ELF-1 (cell line): ENCODE results near the gene FAM83F.
A peak's percentile ranks its signal among the peaks of the same experiment; 100 is the strongest.
"Not testable (repeated sequence)": the region's sequence is repeated elsewhere in the genome, so short reads cannot be mapped to it uniquely, and the experiment has no call there.

ENCODE experiments used
- DNase-seq: peaks from one replicate; pipeline ENCODE4 v3.0.0-alpha.2; 2016; ENCODE audit warnings: low read depth, low spot score

FAM83F gene

GRCh38 chr22:39994566-39995392 lies at the start of gene FAM83F:
TSS of gene FAM83F (plus strand) at chr22:39994954. CDS start at chr22:39995043, 89 bp downstream.
- DNase-seq: peak; percentile 52

DNA sequence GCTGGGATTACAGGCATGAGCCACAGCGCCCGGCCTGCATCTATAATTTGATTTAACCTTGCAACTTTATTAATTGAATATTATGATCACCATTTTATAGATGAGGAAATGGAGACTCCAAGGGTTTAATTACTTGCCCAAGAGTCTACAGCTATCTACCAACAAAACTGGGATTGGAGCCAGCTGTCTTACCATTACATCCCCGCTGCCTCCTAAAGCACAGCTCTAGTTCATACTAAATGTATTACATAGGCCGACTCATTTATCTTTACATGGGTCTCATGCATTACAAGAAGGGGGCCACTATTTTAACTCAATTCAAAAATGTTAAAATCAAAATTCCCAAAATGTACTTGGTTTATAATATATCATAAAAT lies 48.6 kb upstream of the FAM83F start:
- DNase-seq: no peak

- DNase-seq: peak; percentile 66
These were observed 48.1 kb upstream of the FAM83F start for GRCh38 chr22:39946503-39947219.

DNA sequence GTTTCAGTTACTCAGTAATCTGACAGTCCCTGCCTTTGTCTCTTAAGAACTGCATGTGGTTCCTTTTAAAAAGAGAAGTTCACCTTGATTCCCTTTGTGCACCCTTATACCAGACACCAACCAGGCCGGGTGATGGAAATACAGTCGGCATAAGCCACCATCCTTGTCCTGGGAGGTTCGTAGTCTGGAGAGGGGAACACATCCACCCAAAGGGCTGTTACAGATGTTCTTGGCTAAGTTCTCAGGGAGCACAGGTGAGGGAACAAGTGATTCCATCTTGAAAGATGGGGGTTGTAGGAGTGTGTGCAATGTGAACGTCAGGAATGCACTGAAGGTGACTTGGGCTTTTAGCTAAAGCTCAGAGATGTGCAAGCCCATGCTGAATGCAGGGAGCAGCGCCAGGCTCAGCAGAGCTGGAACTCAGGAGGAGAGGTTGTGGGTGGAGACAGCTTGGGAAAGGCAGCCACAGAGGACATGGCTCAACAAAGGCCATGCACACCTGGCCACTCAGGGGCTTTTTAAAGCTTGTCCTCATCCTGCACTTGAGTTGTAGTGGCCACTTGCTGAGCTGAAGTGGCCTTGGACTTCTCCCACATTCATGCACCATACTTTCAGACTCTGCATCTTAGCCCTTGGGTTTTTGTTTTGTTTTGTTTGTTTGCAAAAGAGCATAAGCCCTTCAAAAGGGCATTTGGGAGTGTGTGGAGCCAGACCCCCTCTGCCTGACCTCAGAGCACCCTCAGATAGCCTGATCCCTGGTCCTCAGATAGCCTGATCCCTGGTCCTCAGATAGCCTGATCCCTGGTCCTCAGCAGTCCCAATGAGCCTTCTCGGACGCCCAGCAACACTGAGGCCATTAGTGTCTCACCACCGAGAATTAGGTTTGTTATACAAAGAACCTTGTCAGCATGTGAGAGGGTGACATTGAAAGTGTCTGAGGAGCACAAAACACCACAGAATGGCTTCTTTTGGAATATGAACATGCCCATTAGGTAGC lies 47.2 kb upstream of the FAM83F start:
- DNase-seq: no peak

- no peak for DNase-seq
These were observed 44.6 kb upstream of the FAM83F start for GRCh38 chr22:39949964-39950737.

DNA sequence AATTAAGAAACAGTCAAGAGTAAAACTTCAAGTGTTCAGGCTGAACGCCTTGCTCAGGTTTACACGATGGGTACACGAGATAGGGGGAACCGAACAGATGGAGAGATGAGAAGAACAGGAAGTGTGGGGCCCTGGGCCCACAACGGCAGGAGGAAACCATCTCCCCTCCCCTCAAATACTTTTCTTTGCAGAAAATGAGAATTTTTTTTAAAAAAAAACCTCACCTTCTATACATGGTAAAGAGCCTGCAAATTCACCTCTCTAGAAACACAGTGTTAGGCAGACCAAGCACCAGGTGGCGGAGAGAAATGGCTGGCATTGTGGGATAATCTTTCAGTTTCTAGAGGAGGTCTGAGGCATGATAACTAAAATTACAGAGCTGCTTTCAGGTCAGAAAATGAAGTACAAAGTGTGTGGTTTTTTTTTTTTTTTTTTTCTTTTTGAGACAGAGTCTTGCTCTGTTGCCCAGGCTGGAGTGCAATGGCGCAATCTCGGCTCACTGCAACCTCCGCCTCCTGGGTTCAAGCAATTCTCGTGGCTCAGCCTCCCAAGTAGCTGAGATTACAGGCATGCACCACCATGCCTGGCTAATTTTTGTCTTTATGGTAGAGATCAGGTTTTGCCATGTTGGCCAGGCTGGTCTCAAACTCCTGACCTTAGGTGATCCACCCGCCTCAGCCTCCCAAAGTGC lies 43.0 kb upstream of the FAM83F start:
- not testable (repeated sequence) for DNase-seq

DNA sequence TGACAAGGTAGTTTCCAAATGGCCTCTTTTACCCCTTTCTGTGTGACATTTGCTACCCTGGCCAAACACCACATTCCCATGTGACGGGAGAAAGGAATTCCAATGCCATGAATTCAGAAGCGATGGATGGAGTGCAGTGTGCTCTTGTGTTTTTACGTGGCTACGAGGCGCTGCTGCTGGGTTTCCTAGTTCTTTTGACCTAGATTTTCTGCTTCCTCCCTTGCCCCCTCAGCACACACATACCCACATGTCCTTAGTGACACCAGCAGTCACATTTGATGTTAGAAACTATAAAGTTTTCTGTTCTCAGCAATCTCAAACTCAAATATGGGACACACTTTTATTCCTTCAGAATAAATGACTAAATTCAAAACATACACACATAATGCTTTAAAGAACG lies 42.4 kb upstream of the FAM83F start:
- no peak for DNase-seq

- DNase-seq: no peak
These were observed 41.7 kb upstream of the FAM83F start for GRCh38 chr22:39953101-39953500.

DNA sequence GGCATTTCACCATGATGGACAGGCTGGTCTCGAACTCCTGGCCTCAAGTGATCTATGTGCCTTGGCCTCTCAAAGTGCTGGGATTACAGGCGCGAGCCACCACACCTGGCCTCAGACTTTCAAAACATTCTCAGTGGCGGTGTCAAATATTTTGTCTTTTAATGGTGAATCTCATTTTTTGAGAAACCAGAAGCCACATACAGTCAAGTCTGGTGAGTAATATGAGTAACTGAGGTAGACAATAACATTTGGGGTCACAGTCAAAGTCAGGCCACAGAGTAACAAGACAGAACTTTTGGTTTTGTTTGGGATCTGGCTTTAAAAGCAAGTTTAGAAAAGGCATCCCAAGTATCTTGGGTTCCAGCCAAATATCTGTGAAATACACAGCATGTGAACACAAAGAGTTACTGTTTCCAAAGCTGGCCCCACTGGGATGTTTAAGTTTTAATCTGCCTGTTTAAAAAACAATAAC lies 40.1 kb upstream of the FAM83F start:
- DNase-seq: no peak

GRCh38 chr22:39955675-39956074 lies 39.1 kb upstream of the FAM83F start:
- DNase-seq: no peak

- no peak for DNase-seq
These were observed 37.7 kb upstream of the FAM83F start for GRCh38 chr22:39956932-39957664.

GRCh38 chr22:39958009-39958711 lies 36.6 kb upstream of the FAM83F start:
- no peak for DNase-seq

DNA sequence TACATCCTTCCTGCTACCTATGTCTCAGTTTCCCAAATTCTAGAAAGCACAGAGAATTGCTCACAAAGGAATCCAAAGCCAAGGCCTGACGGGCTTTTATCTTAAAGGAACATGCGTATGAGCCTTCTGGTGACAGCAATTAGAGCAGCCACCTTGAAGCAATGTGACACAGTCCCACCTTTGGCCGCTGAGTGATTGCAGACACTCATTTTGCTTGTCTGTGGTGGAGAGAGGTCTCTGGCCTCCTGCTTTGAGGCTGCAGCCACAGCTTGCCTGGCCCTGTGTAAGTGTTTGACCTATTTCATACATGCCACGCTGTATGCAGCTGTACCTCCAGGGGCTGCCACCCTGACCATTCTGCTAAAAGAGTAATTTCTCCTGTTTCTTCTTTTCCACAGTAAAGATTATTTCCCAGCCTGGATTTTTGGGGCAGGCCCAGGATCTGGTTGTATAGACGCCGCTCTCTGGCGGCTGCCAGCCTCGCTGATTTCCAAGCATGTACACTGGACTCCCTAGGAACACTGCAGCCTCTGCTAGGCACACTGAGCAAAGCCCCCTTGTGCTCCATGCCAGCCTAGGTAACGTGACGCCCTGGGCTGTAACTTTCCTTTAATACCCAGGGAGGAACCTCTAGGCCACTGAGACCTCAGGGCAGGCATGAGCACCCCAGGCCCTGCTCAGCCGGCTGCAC lies 35.7 kb upstream of the FAM83F start:
- peak; percentile 21 for DNase-seq

DNA sequence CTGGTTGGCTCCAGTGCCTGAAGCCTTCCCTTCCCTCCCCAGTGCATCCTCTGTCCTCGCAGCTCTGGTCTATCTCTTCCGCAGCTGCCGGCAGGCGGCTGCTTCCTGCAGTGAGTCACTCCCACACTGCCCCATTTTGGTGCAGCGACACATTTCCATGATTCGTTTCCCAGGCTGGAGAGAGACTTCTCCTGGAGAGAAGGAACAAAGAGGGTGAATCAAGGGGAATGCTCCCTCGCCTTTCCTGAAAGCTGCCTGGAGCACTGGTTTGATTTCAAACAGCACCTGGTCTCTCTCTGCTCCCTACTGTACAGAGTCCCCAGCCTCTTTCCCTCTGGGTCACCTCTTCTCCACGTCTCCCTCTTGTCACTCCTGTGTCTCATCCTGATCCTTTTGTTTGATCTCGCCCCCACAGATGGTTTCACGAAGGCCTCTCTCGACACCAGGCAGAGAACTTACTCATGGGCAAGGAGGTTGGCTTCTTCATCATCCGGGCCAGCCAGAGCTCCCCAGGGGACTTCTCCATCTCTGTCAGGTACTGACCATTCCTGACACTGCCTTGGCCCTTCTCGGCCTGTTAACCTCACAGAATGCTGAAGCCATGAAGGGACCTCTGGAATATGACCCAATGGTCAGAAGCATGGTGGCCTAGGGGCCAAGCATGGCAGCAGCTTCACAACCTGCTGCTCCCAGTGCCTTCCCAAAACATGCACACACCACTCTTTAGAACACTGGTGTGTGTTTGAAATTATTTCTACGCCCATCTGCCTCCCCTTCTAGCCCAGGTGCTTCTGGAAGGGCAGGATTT lies 34.9 kb upstream of the FAM83F start, which contains the start of gene TMA7B:
Gene TMA7B, plus strand, starts transcription at position 758 of the 808 bp plus-strand sequence. CDS start 3,978 bp downstream, outside the sequence.
- peak; percentile 87 for DNase-seq

DNA sequence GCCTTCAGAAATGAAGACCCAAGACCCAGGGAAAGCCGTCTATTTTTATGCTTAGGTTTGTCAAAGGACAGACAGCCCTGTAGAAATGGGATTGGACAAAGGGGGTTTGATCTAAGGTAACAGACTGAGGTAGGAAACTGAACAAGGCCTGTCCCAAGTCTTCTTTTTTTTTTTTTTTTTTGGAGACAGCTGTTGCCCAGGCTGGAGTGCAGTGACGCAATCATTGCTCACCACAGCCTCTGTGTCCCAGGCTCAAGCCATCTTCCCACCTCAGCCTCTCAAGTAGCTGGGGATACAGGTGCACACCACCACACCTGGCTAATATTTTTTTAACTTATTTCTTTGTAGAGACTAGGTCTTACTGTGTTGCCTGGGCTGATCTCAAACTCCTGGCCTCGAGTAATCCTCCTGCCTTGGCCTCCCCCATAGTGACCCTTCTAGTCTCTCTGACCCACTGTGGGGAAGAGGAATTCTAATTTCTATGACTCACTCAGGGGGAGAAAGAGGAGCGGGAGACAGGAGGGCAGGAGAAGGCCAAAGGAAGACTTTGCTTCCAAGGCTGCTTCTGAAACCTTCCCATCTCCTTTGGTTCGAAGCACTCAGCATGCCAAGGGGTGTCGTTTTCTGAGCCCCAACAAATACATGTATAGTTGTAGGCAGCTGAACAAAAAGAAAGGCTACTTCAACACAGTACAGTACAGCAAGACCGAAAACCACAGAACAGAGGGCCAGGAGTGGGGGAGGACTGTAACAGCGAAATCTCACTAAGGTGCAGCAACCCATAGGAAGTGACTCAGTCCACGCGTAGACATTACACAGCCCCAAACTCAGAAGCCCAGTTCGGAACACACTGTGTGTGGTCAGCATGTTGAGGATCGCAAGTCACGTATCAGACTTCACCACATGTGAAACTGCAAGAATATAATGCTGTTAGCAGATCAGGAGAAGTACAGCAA lies 33.7 kb upstream of the FAM83F start:
- no peak for DNase-seq

GRCh38 chr22:39962071-39962470 lies 32.7 kb upstream of the FAM83F start:
- no peak for DNase-seq
